Putamen (tissue), 1 donor: ENCODE results near the gene PRKCH.

Experiments
- DNase-seq: peaks from one replicate; pipeline ENCODE4 v3.0.0-alpha.2; 2016; ENCODE audit warnings: low spot score

Gene PRKCH

GRCh38 chr14:61476105-61476753, 154.8 kb downstream of the PRKCH start:
- DNase-seq: no peak

- peak; percentile 70 for DNase-seq
Measured at GRCh38 chr14:61476754-61477410, 155.5 kb downstream of the PRKCH start.

DNA sequence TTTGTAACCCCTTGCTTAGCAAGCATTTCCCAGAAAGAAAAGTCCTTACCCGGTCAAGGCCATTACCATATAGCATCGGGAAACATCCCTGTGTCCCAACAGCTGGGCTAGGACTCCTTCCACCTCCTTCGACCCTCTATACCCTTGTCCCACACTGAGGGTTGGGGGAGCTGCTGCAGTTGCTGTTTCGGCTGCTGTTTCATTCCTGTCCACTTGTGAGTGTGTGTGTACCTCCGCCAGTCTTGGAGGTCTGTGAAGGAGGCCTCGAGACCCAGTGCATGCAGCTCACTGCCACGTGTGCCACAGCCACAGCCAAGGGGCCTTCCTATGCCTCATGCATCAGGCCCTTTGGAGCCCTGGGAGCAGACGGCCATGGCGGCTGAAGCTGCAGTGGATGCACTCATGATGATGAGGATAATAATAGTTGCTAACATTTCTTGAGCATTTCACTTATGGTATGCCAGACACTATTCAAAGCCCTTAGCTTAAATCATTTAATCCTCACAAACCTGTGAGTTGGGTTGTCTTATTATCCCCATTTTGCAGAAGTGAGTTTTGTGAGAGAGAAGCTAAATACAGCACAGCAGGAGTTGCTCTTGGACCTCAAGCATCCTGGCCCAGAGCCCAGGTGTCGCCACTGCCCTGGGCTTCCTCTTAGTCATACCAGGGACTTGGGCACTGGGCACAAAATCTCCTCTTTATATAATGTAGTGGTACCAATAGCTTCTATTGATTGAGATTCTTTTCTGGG, 156.5 kb downstream of the PRKCH start:
- DNase-seq: no peak

- no peak for DNase-seq
Measured at GRCh38 chr14:61478971-61479473, 157.6 kb downstream of the PRKCH start.

- no peak for DNase-seq
Measured at GRCh38 chr14:61479746-61480502, 158.5 kb downstream of the PRKCH start.

- DNase-seq: peak; percentile 62
Measured at GRCh38 chr14:61480704-61481285, 159.4 kb downstream of the PRKCH start.

DNA sequence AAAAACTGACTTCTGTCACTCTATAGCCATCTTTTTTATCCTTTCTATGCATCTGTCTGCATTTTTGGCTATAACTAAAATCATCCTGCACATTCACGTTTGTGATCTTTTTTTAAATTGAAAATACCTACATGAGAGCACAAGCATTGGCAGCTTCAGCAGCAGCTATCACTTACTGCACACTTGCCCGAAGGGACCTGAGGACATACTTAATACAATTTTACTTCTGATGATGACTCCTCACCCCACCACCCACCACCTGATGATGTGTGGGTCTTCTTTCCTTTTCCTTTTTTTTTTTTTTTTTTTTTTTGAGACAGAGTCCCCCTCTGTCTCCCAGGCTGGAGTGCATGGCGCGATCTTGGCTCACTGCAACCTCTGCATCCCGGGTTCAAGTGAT, 160.3 kb downstream of the PRKCH start:
- no peak for DNase-seq

DNA sequence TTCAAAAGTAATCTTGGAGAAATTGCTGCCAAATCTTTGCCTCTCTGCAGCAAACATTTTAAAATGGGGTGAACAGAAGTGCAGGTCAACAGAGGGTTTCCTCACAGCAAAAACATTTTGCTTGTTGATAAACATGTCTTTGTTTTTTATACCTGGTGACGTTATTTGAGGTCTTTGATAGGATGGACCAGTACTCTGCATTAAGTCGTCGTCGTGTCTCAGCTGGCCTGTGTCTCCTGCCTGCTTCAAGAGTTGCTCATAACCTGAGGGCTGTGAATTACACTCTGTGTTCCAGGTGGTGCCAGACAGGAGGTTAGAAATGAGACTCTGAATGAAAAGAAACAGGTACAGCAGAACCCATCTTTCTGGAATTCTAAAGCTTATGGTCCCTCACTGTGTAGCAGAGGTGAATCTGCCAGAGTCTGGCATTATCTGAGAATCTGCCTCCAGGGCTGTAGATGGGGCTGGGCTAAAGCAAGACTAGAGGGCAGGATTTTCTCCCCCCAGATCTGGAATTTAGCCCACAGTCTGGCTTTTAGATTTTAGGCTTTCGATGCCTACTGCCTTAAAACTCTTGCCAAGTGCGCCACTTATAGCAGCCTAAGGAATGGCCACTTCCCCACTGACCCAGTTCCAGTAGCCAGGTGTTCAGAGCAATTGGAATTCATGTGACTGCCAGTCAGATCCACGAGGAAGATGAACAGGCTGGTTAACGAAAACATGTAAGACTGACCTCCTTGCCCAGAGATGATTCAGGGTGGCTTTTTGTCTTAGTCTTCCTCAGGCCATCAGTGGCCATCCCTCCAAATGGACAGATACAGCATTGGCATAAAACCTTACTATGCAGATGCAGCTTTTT, 161.2 kb downstream of the PRKCH start:
- DNase-seq: no peak

DNA sequence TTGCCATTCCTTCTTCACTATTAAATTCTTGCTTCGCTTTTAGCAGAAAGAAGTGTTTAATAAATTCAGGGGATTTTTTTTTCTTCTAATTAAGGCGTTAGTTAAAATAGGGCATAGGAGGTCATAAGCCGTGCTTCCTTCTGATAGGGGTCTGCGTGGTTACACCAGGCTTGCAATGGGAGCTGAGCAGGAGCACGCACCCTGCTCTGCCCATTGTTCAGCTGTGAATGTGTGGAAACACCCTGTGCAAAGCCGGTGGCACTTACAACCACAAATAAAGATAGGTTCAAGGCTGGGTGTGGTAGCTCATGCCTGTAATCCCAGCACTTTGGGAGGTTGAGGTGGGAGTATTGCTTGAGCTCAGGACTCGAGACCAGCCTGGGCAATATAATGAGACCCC, 162.1 kb downstream of the PRKCH start:
- DNase-seq: no peak

DNA sequence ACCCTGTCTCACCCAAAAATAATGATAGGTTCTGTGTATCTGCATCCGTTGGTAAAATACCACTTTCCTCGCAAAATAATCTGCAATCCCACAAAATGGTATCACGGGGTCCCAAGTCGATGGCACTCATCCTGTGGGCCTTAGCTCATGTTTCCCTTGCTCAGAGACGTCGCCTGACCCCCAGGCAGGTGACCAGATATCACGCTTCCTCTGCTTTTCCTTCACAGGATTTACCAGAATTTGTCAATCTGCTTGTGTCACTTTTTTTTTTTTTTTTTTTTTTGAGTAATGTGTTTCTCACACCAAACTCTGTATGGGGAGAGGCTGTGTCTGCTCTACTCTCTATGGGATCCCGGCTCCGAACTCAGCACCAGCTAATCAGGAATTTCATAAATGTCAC, 162.7 kb downstream of the PRKCH start:
- DNase-seq: no peak

GRCh38 chr14:61484826-61485584, 163.6 kb downstream of the PRKCH start:
- DNase-seq: no peak

DNA sequence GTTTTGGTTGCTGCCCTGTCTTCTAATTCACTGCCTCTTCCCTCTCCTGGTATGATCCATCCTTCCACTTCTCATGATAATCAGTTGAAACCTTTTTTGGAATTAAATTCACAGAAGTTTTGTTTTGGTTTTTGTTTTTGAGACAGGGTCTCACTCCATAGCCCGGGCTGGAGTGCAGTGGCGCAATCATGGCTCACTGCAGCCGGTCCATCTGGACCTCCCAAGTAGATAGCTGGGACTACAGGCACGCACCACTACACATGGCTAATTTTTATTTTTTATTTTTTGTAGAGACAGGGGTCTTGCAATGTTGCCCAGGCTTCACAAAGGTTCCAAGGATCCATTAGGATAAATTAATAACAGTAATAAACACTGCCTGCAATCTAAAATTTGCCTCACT, 164.3 kb downstream of the PRKCH start:
- DNase-seq: no peak

DNA sequence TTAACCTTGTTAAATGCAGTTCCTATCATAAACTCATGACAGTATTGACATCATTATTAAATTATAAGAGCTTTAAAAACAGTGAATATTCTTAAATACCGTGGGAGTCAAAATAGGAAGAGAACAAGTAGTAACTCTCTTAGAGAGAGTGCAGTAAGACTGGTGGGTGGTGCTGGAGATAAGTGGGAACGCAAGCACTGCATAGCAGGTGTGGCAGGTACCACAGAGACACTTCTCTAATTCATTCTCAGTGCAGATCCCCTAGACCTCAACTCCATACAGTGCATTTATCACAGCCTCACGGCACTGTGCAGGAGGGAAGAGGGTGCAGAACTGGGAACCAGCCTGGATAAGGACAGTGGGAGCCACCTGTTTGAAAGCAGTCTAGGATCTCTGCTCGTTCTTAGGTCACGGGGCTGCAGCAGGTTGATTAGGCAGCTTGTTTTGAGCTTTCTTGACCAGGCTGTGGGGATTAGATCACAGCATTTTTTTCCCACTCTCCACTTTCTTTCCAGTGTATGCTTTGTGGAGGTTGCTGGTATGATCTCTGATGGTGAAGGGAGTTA, 165.6 kb downstream of the PRKCH start:
- DNase-seq: peak; percentile 73

DNA sequence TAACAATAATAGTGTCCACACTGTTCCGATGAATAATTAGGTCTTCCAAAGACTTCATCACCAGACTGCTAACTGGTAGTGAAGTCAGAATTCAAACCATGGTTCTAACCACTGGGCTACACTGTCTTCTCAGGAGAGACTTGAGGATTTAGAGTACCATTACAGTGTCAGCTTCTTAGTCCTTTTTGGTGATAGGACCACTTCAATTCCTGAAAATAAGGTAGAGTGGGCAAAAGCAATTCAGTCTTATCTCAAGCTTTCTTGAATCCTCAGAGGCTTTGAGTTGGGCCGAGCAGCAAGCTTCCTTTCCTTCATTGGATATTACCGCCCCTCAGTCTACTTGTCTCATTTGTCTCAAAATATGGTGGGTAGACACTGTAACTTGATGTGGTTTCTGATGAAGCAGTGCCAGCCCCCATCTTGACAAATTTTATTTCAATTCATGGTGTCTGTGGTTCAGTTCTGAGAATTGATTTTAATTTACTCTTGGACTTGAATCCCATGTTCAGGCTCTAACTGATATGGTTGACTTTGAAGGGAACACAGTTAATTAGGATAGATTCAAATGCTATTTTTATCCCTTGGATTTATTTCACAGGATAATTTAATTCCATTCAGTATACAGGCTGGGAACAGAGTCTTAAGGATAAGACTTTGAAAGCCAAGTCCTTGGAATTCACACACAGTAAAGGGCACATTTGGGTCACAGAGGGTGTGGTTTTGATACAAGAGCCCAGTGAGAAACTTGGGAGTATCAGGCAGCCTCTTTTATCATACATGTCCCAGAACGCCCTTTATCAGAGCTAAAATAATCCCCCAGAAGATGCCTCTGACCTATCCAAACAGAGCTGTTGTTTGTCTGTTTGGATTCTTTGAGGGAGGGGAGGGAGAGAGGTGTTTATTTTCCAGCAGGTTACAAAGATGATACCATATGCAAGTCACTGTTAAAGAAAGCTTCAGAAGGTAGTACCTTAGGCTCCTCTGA, 167.3 kb downstream of the PRKCH start:
- no peak for DNase-seq

- no peak for DNase-seq
Measured at GRCh38 chr14:61489512-61489911, 168.1 kb downstream of the PRKCH start.

- no peak for DNase-seq
Measured at GRCh38 chr14:61489932-61490331, 168.6 kb downstream of the PRKCH start.

- DNase-seq: no peak
Measured at GRCh38 chr14:61491224-61491623, 169.8 kb downstream of the PRKCH start.

DNA sequence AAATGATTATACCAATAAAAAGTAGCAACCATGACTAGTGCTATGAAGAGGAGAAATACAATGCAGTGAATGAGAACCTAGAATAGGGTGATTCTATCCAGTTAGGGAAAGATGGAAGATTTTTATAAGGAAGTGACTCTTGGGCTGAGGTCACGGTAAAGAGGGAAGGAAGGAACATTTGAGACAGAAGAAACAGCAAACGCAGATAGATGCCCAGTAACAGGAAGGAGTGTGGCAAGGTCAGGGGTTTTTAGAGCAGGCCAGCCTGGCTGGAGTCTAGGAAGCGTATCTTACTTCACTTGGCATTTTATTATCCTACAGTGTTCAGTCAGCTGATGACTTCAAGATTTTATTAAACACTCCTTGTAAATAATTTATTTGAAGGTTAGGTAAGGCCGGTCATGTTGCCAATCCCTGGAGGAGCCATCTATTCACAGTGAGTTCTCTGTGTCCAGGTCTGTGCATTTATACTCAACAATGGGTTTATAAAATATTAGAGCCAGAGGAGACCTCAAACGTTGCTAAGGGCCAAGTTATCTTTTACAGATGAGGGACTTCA, 170.6 kb downstream of the PRKCH start:
- no peak for DNase-seq
